CD1c-positive myeloid dendritic cell (primary cell): ENCODE results near the gene NSF.
"Not testable (repeated sequence)": the region's sequence is repeated elsewhere in the genome, so short reads cannot be mapped to it uniquely, and the experiment has no call there.

Source experiments
- DNase-seq: peaks from one replicate; pipeline ENCODE4 v3.0.0-alpha.2; 2016; ENCODE audit errors: extremely low spot score

The NSF gene

DNA sequence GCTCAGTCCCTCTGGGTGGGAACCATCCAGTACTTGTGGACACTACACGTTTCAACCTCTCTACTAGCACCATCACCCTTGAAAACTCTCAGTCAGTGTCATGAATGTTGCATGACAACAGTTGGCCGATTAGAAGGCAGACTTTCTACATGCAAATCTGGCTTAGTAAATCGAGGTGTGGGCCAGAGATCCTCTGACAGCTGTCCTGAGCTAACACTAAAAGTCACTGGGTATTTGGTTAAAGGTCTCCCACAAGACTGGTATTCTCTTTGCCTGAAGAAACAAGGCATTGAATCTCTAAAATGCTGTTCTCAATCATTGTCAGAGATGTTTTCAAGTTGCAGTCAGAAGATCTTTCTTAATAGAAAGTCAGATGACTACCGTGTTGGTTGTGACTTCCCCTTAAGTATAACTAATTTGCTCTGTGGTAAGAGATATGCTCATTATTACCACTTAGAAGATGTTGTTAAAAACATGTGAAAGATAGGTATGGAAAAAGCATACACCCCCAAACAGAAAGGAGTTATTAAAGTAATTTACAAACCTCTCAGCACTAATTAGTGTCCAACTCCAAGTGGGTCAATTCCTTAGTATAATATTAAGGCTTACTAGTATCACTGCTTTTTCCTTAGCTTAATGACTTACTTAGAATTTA is 165.7 kb downstream of the NSF start:
- no peak for DNase-seq

DNA sequence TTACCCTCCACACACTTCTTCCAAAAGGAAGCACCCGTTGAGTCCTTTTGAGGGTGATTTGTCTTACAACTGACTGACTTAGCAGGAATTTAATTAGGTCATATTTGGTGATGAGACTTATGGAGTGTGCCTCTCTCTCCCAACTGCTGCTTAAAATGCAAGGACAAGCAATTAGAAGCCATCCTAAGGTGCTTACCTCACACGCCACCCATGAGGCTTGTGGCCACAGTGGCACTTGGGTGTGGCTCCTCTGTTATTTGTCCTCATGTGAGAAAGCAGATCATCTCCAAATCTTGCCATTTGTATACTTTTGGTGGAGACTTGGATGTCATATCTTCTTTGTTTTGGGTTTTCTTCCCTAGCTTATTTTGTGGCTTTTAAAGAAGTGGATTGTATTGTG is 166.4 kb downstream of the NSF start:
- no peak for DNase-seq

DNA sequence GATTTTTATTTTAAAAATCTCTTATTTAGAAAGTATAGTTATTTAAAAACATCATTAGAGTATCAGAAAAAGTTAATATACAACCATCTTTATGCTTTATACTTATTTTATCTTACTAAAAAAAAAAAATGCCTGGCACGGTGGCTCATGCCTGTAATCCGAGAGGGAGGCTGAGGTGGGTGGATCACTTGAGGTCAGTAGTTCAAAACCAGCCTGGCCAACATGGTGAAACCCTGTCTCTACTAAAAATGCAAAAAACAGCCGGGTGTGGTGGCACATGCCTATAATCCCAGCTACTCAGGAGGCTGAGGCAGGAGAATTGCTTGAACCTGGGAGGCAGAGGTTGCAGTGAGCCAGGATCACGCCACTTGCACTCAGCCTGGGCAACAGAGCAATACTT is 167.1 kb downstream of the NSF start:
- not testable (repeated sequence) for DNase-seq

DNA sequence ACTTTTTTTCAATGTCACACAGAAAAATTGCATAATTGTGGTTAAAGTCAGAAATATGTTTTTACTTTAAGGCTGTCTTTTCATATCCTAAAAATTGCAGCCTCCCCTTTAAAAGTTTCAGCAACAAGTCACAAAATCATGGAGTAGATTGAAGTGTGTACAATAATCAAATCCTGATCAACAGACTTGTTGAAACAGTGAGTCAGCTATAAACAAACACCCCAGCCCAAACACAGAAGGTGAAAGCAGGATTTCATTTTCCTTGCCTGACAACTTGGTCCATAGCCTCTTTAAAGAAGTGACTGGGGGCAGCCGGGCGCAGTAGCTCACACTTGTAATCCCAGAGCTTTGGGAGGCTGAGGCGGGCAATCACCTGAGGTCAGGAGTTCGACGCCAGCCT is 168.1 kb downstream of the NSF start:
- DNase-seq, result no peak

DNA sequence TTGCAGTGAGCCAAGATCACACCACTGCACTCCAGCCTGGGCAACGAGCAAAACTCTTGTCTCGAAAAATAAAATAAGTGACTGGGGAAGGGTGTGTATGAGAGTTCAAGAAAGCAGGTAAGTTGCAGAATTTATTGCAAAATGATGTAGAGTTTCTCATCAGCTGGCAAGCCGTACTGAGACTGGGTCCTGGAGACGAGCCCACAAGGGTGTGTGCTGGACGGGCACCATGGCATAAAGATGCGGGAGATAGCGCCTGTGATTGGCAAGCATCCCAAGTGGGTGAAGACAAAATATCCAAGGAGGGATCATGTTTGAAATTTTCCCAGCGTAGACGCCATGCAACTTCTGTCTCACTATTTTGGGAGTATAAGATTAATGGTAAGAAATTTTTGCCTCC is 168.7 kb downstream of the NSF start:
- DNase-seq, result no peak

DNA sequence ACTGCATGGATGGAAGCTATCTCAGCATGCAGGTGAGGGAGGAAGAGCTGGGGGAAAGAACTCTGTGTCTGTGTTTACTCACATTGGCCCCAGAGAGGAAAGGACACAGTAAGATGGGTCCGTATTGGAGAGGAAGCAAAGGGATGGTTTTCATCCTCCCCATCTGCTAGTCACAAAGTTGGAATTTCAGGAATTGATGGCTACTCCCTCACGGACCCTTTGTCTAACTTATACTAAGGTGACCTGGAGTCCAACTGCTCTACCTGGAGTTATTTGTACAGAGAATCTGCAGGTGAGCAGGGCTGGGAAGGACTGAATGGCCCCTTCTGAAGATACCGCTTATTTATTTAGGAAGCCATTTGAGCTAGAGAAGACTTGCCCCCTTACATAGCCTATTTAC is 172.9 kb downstream of the NSF start:
- no peak for DNase-seq

DNA sequence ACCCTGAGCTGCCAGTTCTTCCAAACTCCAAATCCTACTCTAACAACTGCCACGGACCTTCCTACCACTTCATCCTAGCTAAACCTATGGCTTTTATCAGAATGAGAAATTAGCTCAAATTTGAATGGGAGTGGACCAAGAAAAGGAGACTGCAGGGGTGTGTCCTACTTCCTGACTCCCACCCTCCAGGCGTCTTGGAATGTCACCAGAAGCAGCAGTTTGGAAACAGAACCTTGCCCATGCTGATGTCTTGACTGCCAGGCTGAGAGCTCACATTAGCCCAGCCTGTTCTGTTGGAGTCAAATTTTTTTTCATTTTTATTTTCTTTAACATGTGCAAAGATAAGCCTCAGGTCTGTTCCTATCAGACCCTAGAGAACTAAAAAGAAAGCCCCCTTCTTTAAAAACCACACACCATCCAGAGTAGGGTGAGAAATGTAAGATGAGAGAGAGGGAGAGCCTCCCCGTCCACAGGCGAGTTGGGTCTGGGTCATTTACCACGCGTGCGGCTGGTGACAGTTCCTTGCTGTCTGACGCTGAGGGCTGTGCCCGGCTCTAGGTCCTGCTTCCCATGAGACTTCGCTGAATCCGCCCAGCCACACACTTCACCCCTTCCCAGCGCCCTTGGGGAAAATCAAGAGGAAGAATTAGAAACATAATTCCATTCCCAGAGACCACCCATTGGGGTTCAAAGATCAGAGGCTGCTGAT is 173.7 kb downstream of the NSF start:
- no peak for DNase-seq

DNA sequence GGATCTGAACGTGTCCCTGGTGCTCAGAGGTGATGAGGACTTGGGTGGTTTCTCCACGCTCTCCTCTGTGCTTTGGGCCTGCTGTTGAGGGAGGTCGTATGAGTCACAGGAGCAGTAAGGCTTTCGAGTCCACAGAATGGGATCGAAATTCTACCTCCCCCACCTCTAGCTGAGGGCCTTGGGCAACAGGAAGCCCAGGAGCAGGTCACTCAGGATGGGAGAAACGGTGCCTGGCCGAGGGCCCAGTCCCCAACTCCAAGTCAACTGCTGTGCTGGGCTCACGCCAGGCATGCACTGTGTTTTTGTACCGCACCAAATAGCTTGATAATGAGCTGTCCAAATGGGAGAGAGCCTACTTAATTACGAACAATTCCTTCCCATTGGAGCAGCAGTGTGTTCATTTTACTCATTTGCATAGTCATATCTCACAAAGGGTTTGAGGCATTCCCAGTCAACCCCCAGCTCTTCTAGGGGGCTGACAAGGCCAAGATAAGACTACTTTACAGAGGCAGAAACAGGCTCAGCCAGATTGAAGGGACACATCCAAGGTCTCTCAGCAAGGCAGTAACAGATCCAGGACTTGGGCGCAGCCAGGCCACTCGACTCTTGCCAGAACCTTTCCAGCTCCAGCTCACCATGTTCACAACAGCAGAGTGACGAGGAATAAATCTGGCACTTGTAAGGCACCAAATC is 174.4 kb downstream of the NSF start:
- no peak for DNase-seq

DNA sequence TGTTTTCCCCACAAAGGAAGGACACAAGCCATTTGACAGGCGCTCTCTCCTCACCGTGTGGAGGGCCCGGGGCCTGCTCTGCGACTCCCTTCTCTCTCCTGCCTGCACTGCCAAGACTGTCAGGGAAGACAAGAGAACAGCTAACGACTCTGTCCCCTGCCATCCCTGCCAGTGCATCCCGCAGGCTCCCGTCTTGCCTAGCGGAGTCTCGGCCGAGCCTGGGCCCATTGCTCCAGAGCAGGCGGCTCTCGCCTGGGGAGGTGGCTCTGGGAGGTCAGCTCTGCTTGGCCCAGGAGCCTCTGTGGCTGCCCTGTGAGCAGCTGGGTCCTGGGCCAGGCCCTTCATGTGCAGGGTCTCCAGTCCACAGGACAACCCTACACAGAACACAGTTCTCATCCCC is 175.0 kb downstream of the NSF start:
- no peak for DNase-seq

DNA sequence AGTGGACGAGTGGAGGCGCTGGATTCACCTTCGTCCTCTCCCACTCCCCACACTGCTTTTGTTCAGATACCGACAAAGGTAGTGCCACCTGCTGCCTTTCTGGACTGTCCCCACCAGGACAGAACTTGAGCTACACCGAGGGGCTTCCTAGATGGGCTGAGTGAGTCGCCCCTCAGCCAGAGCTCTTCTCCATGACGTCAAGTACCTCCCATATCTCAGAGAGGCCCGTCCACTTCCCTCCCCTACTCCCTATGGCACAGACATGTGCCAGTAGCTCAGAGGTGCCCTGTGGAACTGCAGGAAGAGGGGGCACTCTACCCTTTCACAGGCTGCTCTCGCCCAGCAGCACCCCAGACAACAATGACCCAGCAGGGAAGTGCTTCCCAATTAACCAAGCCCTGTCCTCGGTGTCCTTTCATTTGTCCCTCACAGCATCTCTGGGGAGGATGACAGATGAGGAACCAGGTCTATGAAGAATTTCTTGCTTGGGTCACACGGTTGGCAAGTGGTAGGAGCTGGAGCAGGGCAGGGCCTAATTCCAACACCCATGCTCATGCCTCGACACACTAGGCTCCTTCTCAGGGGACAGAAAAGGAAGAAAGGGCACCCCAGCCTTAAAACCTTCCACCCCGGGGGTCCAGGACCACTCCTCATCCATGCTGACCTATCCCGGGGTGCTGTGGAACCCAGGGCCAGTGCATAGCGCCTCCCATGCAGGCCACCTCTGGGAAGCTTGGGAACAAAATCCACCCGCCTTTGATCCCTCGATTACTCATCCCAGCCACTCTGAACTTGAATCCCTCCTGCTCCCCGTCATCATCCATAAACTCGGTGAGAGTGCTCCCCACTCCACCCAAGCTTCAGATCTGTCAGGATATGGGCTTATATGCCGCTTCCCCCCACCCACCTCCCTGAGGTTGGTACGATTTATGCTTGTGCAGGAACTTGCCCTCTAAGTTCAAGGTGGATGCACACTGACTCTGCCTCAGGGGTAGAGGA is 176.3 kb downstream of the NSF start:
- no peak for DNase-seq

DNA sequence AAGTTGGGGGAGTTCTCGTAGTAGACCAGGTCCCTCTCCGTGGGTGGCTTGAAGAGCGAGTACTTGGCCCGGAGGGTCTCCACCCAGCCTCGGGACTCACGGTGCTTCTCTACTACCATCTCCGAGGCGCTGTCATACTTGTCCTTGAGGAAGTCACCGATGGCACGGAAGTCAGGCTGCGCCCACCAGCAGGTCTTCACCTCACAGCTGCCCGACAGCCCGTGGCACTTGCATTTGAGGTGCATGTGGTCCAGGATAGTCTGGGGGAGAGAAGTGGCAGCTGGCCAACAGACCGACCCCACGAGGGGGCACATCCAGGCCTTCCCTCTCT is 178.0 kb downstream of the NSF start:
- DNase-seq, result no peak

DNA sequence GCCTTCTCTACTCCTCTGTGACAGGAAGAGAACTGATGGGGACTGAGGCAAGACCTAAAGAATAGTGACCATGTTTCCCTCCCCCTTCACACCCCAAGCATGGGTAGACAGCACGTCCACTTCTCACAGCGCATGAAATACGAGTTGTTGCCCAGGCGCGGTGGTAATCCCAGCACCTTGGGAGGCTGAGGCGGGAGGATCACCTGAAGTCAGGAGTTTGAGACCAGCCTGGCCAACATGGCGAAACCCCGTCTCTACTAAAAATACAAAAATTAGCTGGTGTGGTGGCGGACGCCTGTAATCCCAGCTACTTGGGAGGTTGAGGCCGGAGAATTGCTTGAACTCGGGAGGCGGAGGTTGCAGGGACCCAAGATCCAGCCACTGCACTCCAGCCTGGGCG is 178.4 kb downstream of the NSF start:
- DNase-seq, result not testable (repeated sequence)

DNA sequence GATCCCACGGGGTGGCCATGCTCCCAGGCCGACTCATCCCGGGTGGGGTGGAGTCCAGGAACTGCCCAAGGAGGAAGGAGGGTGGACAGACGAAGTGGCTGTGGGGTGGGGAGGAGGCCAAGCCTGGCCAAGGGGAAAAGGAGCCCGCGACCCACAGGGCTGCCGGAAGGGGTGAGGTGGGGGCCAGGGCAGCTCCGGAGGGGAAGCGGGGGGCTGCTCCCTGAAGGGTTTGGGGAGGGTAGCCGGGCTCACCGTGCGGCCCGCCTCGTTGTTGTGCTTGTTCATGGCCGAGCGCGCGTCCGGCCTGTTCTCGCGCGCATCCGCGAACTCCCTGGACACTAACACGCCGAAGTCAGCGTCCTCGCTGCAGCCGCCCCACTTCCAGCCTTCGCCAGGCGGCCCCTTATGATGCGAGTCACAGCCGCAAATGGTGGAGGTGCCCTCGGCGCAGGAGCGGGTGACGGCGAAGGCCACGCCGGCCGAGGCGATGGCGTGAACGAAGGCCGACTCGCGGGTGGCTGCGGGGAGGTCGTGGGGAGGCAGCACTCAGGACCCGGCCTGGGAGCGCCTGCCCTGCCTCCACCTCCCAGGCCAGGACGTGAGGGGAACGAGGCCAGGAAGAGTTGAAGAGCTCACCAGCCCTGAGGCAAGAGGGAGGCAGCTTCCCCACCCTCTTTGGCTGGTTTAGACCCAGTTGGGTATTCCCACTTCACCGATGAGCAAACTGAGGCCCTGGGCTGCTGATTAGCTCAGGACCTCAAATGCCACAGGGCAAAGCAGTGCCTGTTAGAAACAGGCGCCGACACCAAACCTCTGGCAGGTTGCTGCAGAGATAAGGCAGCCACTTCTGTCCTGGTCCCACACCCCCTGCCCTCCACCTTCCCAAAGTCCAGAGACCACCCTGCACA is 179.3 kb downstream of the NSF start:
- DNase-seq, result no peak

DNA sequence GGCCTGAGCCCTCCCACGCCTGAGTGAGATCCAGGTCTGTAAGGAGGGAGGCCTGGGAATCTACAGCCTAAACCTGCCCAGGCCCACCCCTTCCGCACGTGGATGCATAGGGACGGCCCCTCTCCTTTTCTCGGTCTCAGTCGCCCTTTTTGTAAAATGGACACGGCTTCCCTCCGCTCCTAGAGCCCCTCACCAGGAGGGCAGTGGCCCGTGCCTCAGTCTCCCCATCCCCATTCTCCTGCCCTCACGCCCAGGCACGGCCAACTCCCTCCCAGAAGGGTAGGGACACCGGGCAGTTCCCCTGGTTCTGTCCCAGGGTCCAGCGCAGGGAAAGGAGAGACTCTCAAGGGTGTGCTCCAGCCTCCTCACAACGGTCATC is 180.0 kb downstream of the NSF start:
- no peak for DNase-seq

DNA sequence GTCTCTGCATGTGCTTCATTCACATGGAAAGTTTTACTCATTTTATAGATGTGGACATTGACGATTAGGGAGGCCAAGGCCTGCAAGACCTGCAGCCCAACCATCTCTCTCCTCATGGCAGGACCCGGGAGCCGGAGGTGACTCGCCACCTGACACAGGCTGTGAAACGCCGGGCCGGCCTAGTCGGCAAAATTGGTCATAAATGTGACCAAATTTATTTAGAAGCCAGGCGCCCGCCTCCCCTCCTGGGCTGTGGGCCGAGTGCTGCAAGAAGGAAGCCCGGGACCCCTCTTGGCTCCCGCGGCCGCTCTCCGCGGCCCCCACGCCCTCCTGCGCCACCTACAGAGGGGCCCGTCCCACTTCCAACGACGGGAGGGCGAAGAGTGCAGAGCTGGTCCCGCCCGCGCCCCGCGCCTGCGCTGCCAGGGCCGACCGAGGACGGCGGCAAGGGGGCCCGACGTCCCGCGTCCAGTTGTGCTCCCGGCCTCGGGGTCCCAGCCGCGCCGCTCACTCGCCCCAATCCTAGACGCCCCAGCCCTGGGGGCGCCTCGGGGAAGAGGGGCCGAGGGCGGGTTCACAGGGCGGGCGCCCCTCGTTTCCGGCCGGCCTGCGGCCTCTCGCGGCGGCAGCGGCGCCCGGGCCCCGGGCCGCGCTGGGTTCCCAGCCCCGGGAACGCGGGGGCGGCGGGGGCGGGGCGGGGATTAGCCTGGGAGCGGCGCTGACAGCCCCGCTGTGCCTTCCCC is 180.5 kb downstream of the NSF start:
- peak; percentile 14 for DNase-seq

DNA sequence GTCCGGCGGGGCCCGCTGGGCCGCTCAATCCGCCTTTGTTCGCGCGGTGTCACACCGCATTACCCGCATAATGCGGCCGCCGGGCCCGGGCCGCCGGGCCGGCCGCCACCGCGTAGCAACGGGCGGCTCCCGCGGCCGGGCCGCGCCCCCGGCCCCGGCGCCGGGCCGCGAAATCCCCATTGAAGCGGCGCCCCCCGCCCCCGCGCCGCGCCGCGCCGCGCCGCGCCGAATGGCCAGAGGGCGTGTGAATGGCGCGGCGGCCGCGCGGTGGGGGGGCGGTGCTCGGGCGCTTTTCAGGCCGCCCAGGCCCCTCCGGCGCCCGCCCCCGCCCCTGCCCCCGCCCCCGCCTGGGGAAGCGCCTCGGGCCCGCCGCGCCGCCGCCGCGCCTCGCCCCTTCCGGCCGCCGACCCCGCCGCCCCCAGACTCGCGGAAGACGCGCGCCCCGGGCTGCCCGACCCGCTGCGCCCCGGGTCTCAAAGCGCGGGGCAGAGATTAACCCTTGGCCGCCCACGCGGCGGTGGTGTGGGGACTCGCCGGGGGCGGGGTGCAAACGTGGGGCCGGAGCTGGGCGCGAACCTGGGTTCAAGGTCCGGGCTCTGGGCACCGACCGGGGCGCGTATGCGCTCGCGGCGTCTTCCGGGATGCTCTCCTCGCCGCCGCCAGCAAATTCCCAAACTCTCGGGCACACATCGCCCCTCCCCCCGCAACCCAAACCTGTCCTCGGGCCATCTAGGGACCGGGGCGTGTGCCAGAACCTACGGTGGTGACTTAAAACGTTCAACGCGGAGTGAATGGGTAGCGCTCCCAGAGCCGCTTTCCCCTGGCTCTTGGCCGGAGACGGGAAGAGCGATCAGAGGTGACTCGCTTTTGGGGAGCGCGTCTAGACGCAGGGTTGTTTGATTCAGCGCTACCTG is 181.3 kb downstream of the NSF start:
- no peak for DNase-seq

DNA sequence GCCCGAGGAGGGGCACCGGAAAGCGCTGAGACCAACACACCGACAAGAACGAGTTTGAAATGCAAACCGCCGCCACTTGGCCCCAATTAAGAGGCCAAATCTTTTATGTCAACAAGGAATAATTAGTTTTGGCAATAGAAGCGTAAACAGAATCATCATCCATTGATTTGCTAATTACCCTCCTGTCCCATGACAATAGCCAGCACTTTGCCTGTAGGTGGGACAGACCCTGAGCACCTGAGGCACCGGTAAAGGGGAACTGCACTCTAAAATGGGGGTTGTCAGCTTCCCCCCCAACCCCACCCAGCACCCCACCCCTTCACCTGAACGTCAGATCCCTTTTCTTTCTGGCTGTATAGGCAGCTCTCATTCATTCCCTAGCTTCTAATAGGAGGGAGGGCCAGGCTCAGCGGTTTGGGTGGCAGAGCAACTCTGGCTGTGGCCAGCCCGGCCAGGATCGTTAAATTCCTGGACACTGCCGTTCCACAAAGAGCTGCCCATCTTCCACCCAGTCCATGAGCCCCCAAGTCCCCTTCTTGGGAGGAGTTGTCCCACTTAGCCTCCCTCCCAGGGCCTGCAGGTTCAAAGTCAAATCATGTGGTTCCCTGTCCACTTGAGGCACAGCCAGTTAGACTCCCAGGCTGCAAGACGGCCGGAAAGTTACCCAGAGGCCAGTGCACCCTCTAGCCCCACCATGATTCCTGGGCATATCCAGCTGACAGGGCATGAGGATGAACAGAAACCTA is 182.2 kb downstream of the NSF start:
- no peak for DNase-seq

DNA sequence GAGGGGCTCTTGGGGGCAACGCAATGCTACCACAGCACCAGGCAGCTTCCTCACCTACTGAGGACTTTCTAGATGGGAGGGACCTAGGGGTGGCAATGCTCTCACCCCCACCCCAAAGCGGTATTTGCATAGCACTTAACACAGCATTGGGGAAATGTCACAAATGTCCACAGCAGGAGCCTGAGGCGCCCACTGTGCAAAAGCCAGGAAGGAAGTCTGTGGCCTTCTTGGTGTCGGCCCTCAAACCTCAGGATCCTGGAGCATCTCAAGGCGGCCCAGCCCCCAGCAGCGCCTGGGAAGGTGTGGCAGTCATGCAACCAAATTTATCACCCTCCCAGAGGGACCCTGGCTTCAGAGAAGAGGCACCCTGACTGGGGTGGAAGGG is 182.7 kb downstream of the NSF start:
- DNase-seq, result no peak

DNA sequence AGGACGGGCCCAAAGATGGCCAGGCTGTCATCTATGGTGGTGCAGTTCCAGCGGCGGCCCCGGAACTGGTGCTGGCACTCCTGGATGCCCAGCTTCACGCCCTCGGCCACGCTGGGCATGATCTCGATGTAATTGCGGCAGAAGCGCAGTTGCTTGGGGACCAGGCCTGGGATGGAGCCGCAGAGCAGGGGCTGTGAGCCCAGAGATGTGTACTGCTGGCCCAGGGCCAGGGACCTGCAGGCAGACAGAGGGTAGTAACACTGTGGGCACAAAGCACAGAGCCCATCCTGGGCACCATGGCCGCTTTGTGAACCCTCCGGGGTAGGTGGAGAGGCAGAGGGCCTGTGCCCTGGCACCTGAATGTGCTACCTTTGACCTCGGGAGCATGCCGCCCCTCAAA is 183.2 kb downstream of the NSF start:
- DNase-seq, result no peak
